ENCODE results near the gene DOK7.

DNA sequence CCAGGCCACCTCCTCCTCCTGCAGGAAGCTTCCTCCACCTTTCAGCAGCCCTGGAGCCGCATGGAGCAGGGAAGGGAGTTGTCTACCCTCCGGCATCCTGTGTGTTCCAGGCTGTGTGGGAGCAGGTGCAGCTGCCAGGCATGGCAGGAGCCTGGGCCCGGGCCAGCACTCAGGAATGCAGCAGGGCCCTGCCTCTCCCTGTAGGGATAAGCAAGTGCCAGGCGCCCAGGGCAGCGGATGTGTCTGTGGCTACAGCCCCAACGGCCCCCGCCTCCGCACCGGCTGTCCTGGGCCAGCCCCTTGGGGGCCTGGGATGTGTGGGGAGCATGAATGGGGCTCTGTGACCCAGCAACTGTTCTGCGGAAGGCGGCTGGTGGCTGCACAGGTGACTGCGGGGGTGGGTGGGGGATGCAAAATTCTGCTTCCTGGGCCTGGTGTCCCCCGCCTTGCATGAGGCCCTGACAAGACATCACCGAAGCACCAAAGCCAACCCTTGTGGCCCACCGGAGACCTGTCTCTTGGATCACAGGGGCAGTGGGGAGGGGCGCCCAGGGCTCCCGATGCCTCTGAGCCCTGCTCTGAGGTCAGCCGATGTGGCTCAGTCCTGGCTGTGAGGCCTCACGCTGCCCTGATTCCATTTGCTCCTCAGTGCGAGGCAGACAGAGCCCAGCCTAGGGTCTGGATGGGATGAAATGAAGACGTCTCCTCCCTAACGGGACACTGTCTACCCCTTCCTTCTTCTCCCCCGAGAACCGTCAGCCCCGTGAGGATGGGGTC lies 1.4 kb upstream of the DOK7 start:
- TF ChIP-seq, protein P1, sequence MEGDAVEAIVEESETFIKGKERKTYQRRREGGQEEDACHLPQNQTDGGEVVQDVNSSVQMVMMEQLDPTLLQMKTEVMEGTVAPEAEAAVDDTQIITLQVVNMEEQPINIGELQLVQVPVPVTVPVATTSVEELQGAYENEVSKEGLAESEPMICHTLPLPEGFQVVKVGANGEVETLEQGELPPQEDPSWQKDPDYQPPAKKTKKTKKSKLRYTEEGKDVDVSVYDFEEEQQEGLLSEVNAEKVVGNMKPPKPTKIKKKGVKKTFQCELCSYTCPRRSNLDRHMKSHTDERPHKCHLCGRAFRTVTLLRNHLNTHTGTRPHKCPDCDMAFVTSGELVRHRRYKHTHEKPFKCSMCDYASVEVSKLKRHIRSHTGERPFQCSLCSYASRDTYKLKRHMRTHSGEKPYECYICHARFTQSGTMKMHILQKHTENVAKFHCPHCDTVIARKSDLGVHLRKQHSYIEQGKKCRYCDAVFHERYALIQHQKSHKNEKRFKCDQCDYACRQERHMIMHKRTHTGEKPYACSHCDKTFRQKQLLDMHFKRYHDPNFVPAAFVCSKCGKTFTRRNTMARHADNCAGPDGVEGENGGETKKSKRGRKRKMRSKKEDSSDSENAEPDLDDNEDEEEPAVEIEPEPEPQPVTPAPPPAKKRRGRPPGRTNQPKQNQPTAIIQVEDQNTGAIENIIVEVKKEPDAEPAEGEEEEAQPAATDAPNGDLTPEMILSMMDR (IDR thresholded peaks at IDR 0.05), result no peak
- no peak for TF ChIP-seq POLR2A (IDR thresholded peaks at IDR 0.05)
